Right cardiac atrium (tissue), 5 donors: ENCODE data around the gene GTF2A1. TPM values are rescaled to one million over a fixed set of nuclear protein-coding genes. Genes with fewer than 3 reads are reported as not detected.

ENCODE experiments used
- ATAC-seq, 2 donors: fragments of 200-7000 bp; cut with Tn5 transposase; one replicate each; pipeline versions ENCODE4 v1.8.0 to v1.9.1; 2020; ENCODE audit warnings: moderate library complexity in 2 of 2, mild to moderate bottlenecking in 1 of 2
- DNase-seq, 3 donors: peaks; one replicate each; pipeline ENCODE4 v3.0.0-alpha.2; 2020
- H3K27ac ChIP-seq: one replicate; pipeline ENCODE4 v1.5.1; 2013; ENCODE audit warnings: mild to moderate bottlenecking, low read length, control low read depth, moderate library complexity
- H3K27me3 ChIP-seq: one replicate; pipeline ENCODE4 v1.6.1; 2013; ENCODE audit not compliant: control insufficient read depth, insufficient read depth
- H3K4me1 ChIP-seq: one replicate; pipeline ENCODE4 v1.6.1; 2013; ENCODE audit warnings: low read length; ENCODE audit not compliant: control insufficient read depth, insufficient read depth
- H3K4me3 ChIP-seq: one replicate; pipeline ENCODE4 v1.5.1; 2013; ENCODE audit warnings: low read length, control low read depth
- H3K9me3 ChIP-seq: one replicate; pipeline ENCODE4 v1.6.1; 2013; ENCODE audit warnings: low read length; ENCODE audit not compliant: control insufficient read depth
- WGBS: extraction: QIAGEN DNeasy Blood & Tissue Kit; methylation state at CpG from one replicate; pipeline ENCODE4 v1.1.7; 2013; 5-methylcytosine and 5-hydroxymethylcytosine counted together
- intact Hi-C, 4 donors: fragments of 100-400 bp; cut with DNase I; formaldehyde crosslinking; loops; one replicate each; pipeline versions ENCODE4 v1.11.0 to v1.14.0; 2022 to 2023
- polyA plus RNA-seq: library from polyadenylated mRNA; stranded (reverse); fragments of 200-250 nt; gene quantifications from one replicate; pipeline ENCODE4 v1.2.3, GENCODE V29; 2013
- total RNA-seq, 4 donors: library from RNA; stranded (reverse); fragmentation: NEBNext Ultra II Directional; extraction: Animal tissue kit (Norgen Biotek cat#: 25700); gene quantifications; one replicate each; pipeline ENCODE4 v1.2.1, GENCODE V29; 2021
- donor health status: healthy with polysubstance abuse.
- donor health status: DM: no; HTN: yes; CAD: no.
- donor health status: DM: no; HTN: no; CAD: no.
- donor health status: DM: no; HTN: yes; CAD: no; lungs with severe emphysema.
- donor health status: DM: yes; HTN: yes; CAD: no.

Gene GTF2A1
- total and polyA plus RNA-seq, 5 donors, result 5.7 to 20.7 (median 19.8) TPM

DNA sequence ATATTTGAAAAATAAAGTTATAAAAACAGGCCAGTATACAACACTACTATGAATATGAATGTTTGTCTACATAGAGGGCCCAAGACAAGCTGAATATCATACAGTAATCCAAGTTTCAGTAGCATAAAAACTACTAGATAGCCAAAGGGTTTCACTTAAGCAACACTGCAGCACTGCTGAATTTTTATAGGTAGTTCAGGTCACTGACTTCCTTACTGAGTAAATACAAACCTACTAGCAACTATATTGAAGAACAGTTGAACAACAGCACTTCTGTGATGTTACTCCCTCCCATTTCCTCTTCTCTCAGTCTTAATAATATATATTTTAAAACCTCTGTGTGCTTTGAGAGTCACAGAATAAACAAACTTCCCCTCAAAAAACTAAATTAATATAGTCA lies 42.7 kb downstream of the GTF2A1 start:
- Histone ChIP-seq H3K4me3 (no peak overlapping the region), H3K9me3 (no peaks in the 10 kb centered on the region), H3K27me3 (no peaks in the 10 kb centered on the region), H3K4me1 (no peaks in the 10 kb centered on the region), H3K27ac (no peak overlapping the region)
- ATAC-seq (no peak), DNase-seq (no peak)
- intact Hi-C loops, result no loop called here

DNA sequence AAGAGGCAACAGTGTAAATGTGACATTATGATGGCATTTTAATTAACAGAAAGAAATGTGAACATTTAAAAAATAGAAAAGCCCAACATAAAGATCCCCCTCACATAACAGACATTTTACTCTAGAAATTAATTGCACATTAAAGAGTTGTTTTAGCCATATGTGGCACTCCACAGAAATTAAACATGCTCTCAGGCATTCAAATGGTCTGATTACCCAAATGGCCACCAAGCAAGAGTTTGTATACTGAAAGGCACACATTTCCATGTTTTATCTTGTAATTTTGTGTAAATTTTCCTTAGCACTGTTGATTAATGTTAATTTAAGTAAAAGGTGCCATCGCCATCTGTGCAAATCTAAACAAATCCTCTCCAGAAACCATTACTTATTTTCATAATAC lies 43.5 kb downstream of the GTF2A1 start:
- intact Hi-C loops, result no loop called here
- no peak for DNase-seq

GRCh38 chr14:81176241-81176640 lies 44.5 kb downstream of the GTF2A1 start:
- no peaks in the 10 kb centered on the region for H3K27me3 ChIP-seq
- peak; percentile 47 to 81 (median 58) for DNase-seq
- no peak overlapping the region for H3K4me3 ChIP-seq
- H3K4me1 ChIP-seq, result no peaks in the 10 kb centered on the region
- H3K27ac ChIP-seq, result no peak overlapping the region
- intact Hi-C loops, result no loop called here
- WGBS, result 86% methylated on average over 3 of the region's 3 CpGs
- H3K9me3 ChIP-seq, result no peaks in the 10 kb centered on the region
- ATAC-seq, result peak in 1 of 2 donors; percentile 56

More for the DNA sequence above, 43.5 kb downstream of the GTF2A1 start:
- Histone ChIP-seq H3K27ac (no peak overlapping the region), H3K4me3 (peak overlapping the region; percentile 7), H3K4me1 (no peaks in the 10 kb centered on the region), H3K27me3 (no peaks in the 10 kb centered on the region), H3K9me3 (no peaks in the 10 kb centered on the region)
- WGBS, result 90% methylated on average over 1 of the region's 1 CpG
- ATAC-seq, result no peak

GRCh38 chr14:81172881-81173280 lies 47.9 kb downstream of the GTF2A1 start:
- no peaks in the 10 kb centered on the region for H3K4me1 ChIP-seq
- no peak for DNase-seq
- 83% methylated on average over 3 of the region's 3 CpGs for WGBS
- no peak overlapping the region for H3K4me3 ChIP-seq
- H3K27ac ChIP-seq, result no peak overlapping the region
- no peaks in the 10 kb centered on the region for H3K9me3 ChIP-seq
- no peak for ATAC-seq
- intact Hi-C loops, result loop anchor here in 2 of 4 donors (5.0 kb wide), 1 partner anchor 176 kb away; no protein-coding TSS in a partner anchor
- H3K27me3 ChIP-seq, result no peaks in the 10 kb centered on the region

DNA sequence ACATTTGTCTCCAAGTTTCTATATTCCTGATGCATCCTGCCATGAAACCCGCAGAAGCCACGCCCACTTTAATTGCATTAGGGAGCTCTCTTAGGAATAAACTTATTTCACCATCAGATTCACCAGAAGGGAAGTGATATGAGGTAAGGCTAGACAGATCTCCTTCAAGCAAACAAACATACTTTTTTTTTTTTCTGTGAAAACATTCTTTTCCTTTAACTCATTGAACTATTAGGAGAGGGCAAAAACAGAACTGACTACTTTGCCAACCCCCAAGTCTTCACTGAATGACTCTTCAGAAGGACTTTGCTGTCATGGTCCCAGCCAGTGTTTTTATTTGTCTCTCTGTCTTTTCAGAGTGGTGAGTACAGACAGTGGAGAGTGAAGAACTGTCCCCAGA lies 48.4 kb downstream of the GTF2A1 start:
- intact Hi-C loops, result loop anchor here in 2 of 4 donors (5.0 kb wide), 1 partner anchor 175 kb away; no protein-coding TSS in a partner anchor
- H3K4me3 ChIP-seq, result no peak overlapping the region
- no peaks in the 10 kb centered on the region for H3K27me3 ChIP-seq
- H3K9me3 ChIP-seq, result no peaks in the 10 kb centered on the region
- no peak overlapping the region for H3K27ac ChIP-seq
- no peak for ATAC-seq
- H3K4me1 ChIP-seq, result no peaks in the 10 kb centered on the region
- DNase-seq, result no peak
- 79% methylated on average over 2 of the region's 2 CpGs for WGBS

DNA sequence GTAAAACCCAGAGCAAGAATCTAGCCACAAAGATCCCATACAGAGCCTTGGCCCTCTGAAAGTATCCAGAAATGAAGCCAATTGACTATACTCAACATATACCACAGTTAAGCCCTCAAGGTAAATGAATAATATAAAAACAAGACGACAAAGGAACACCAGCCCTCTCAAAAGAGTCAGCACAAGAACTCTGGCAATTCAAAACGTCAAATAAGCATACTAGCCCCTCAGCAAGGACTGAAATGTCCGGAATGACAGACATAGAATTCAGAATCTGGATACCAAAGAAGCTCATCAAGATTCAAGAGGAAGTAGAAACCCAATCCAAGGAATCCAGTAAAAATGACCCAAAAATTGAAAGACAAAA lies 49.9 kb downstream of the GTF2A1 start:
- no peaks in the 10 kb centered on the region for H3K9me3 ChIP-seq
- no peaks in the 10 kb centered on the region for H3K4me1 ChIP-seq
- WGBS, result 7% methylated on average over 3 of the region's 3 CpGs
- no peak overlapping the region for H3K4me3 ChIP-seq
- DNase-seq (no peak), ATAC-seq (no peak)
- no peak overlapping the region for H3K27ac ChIP-seq
- no peaks in the 10 kb centered on the region for H3K27me3 ChIP-seq
- intact Hi-C loops, result loop anchor here in 2 of 4 donors (5.0 kb wide), 1 partner anchor 174 kb away; no protein-coding TSS in a partner anchor

- Histone ChIP-seq H3K27me3 (no peaks in the 10 kb centered on the region), H3K9me3 (no peaks in the 10 kb centered on the region), H3K4me1 (no peaks in the 10 kb centered on the region), H3K27ac (peak overlapping the region; percentile 99), H3K4me3 (peak overlapping the region; percentile 65)
- 1% methylated on average over 28 of the region's 28 CpGs for WGBS
- ATAC-seq (peak; percentile 100), DNase-seq (peak; percentile 95 to 97 (median 97))
- intact Hi-C loops, result loop anchor here in 2 of 4 donors (5.0 kb wide), 1 partner anchor 173 kb away; no protein-coding TSS in a partner anchor
These were observed 50.5 kb downstream of the GTF2A1 start for GRCh38 chr14:81170104-81170828.

- intact Hi-C loops, result loop anchor here in 2 of 4 donors (5.0 kb wide), 1 partner anchor 172 kb away; no protein-coding TSS in a partner anchor
- H3K27ac ChIP-seq, result peak overlapping the region; percentile 99
- no peaks in the 10 kb centered on the region for H3K27me3 ChIP-seq
- DNase-seq, result peak; percentile 73 to 89 (median 88)
- 2% methylated on average over 10 of the region's 10 CpGs for WGBS
- H3K9me3 ChIP-seq, result no peaks in the 10 kb centered on the region
- peak; percentile 83 to 85 for ATAC-seq
- H3K4me1 ChIP-seq, result no peaks in the 10 kb centered on the region
- peak overlapping the region; percentile 65 for H3K4me3 ChIP-seq
These were observed 51.1 kb downstream of the GTF2A1 start for GRCh38 chr14:81169711-81170103.

- no peak for DNase-seq
- Histone ChIP-seq H3K4me3 (peak overlapping the region; percentile 65), H3K27me3 (no peaks in the 10 kb centered on the region), H3K27ac (peak overlapping the region; percentile 99), H3K9me3 (no peaks in the 10 kb centered on the region), H3K4me1 (no peaks in the 10 kb centered on the region)
- intact Hi-C loops, result no loop called here
- ATAC-seq, result no peak
- 59% methylated on average over 4 of the region's 4 CpGs for WGBS
These were observed 51.5 kb downstream of the GTF2A1 start for GRCh38 chr14:81169267-81169666.

DNA sequence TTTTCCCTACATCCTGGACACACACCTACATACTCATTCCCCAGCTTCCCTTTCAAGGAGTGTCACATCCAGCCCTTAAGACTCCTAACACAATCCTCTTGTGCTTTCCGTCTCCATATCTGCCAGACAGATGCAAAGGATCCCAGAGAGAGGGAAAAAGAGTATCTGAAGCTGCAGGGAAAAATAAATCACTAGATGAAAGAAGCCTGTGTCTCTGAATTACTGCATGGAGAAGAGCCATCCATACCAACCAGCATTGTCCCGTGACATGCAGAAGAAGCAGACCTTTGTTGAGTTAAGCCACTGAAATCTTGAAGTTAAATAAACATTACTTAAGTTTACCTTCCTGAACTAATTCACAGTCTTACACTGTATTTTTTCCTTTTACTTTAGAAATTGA lies 54.6 kb downstream of the GTF2A1 start:
- WGBS, result 72% methylated on average over 2 of the region's 2 CpGs
- H3K27me3 ChIP-seq, result no peaks in the 10 kb centered on the region
- no peaks in the 10 kb centered on the region for H3K4me1 ChIP-seq
- H3K9me3 ChIP-seq, result no peaks in the 10 kb centered on the region
- intact Hi-C loops, result no loop called here
- DNase-seq, result no peak
- no peak overlapping the region for H3K4me3 ChIP-seq
- ATAC-seq, result no peak
- no peak overlapping the region for H3K27ac ChIP-seq

GRCh38 chr14:81165188-81165587 lies 55.6 kb downstream of the GTF2A1 start:
- DNase-seq, result no peak

More at GRCh38 chr14:81165188-81165587, 55.6 kb downstream of the GTF2A1 start:
- intact Hi-C loops, result no loop called here
- Histone ChIP-seq H3K27me3 (no peaks in the 10 kb centered on the region), H3K9me3 (no peaks in the 10 kb centered on the region), H3K4me3 (no peak overlapping the region), H3K27ac (no peak overlapping the region), H3K4me1 (no peaks in the 10 kb centered on the region)
- ATAC-seq, result no peak
- 42% methylated on average over 4 of the region's 4 CpGs for WGBS
